ENCODE data around the gene CRACR2A. TPM values are rescaled to one million over a fixed set of nuclear protein-coding genes. Genes with fewer than 3 reads are reported as not detected.

The CRACR2A gene
- total RNA-seq, 1 donor: 16.3 TPM

GRCh38 chr12:3747543-3747942, 5.4 kb downstream of the CRACR2A start:
- no peaks in the 10 kb centered on the region for H3K9me3 ChIP-seq (ENCODE audit: low read depth, low read length)
- H3K4me3 ChIP-seq (ENCODE audit: insufficient read depth, low read length): no peak overlapping the region
- no peak overlapping the region for H2AFZ ChIP-seq (ENCODE audit: low read length)
- H3K79me2 ChIP-seq (ENCODE audit: insufficient read depth, low read length): peaks cover 34% of the 10 kb centered on the region
- no peak overlapping the region for H3K4me2 ChIP-seq (ENCODE audit: insufficient read depth, low read length)
- no peak for TF ChIP-seq CTCF (IDR thresholded peaks at IDR 0.05; ENCODE audit: extremely low read depth, low read depth, low read length)
- H4K20me1 ChIP-seq (ENCODE audit: insufficient read depth, low read length): peaks cover 2% of the 10 kb centered on the region
- DNase-seq (ENCODE audit: insufficient read length, low spot score, missing footprints): no peak
- peaks cover 28% of the 10 kb centered on the region for H3K4me1 ChIP-seq (ENCODE audit: insufficient read depth, low read length)
- H3K27ac ChIP-seq (ENCODE audit: low read depth, low read length): no peak overlapping the region
- no peaks in the 10 kb centered on the region for H3K36me3 ChIP-seq (ENCODE audit: insufficient read depth, low read length)
- H3K27me3 ChIP-seq (ENCODE audit: insufficient read depth, low read length): no peaks in the 10 kb centered on the region

- no peaks in the 10 kb centered on the region for H3K27me3 ChIP-seq (ENCODE audit: insufficient read depth, low read length)
- no peak overlapping the region for H2AFZ ChIP-seq (ENCODE audit: low read length)
- peaks cover 28% of the 10 kb centered on the region for H3K79me2 ChIP-seq (ENCODE audit: insufficient read depth, low read length)
- H3K4me3 ChIP-seq (ENCODE audit: insufficient read depth, low read length): no peak overlapping the region
- no peak overlapping the region for H3K4me2 ChIP-seq (ENCODE audit: insufficient read depth, low read length)
- peaks cover 20% of the 10 kb centered on the region for H3K4me1 ChIP-seq (ENCODE audit: insufficient read depth, low read length)
- peaks cover 2% of the 10 kb centered on the region for H4K20me1 ChIP-seq (ENCODE audit: insufficient read depth, low read length)
- DNase-seq (ENCODE audit: insufficient read length, low spot score, missing footprints): no peak
- no peak for TF ChIP-seq CTCF (IDR thresholded peaks at IDR 0.05; ENCODE audit: extremely low read depth, low read depth, low read length)
- no peak overlapping the region for H3K27ac ChIP-seq (ENCODE audit: low read depth, low read length)
- H3K9me3 ChIP-seq (ENCODE audit: low read depth, low read length): no peaks in the 10 kb centered on the region
- H3K36me3 ChIP-seq (ENCODE audit: insufficient read depth, low read length): no peaks in the 10 kb centered on the region
Observed at GRCh38 chr12:3746758-3747157, 6.2 kb downstream of the CRACR2A start.

GRCh38 chr12:3745152-3745551, 7.8 kb downstream of the CRACR2A start:
- H3K79me2 ChIP-seq (ENCODE audit: insufficient read depth, low read length): peaks cover 17% of the 10 kb centered on the region
- DNase-seq (ENCODE audit: insufficient read length, low spot score, missing footprints): peak; percentile 60
- no peaks in the 10 kb centered on the region for H3K9me3 ChIP-seq (ENCODE audit: low read depth, low read length)
- no peaks in the 10 kb centered on the region for H3K27me3 ChIP-seq (ENCODE audit: insufficient read depth, low read length)
- H3K27ac ChIP-seq (ENCODE audit: low read depth, low read length): no peak overlapping the region
- H3K36me3 ChIP-seq (ENCODE audit: insufficient read depth, low read length): no peaks in the 10 kb centered on the region
- H3K4me3 ChIP-seq (ENCODE audit: insufficient read depth, low read length): no peak overlapping the region
- H2AFZ ChIP-seq (ENCODE audit: low read length): peak overlapping the region; percentile 52
- H3K4me1 ChIP-seq (ENCODE audit: insufficient read depth, low read length): peaks cover 14% of the 10 kb centered on the region
- peaks cover 2% of the 10 kb centered on the region for H4K20me1 ChIP-seq (ENCODE audit: insufficient read depth, low read length)
- no peak overlapping the region for H3K4me2 ChIP-seq (ENCODE audit: insufficient read depth, low read length)
- no peak for TF ChIP-seq CTCF (IDR thresholded peaks at IDR 0.05; ENCODE audit: extremely low read depth, low read depth, low read length)

GRCh38 chr12:3744229-3744901, 8.5 kb downstream of the CRACR2A start:
- H3K4me1 ChIP-seq (ENCODE audit: insufficient read depth, low read length): peaks cover 14% of the 10 kb centered on the region
- DNase-seq (ENCODE audit: insufficient read length, low spot score, missing footprints): no peak
- H3K27me3 ChIP-seq (ENCODE audit: insufficient read depth, low read length): no peaks in the 10 kb centered on the region
- no peaks in the 10 kb centered on the region for H3K36me3 ChIP-seq (ENCODE audit: insufficient read depth, low read length)
- peaks cover 2% of the 10 kb centered on the region for H4K20me1 ChIP-seq (ENCODE audit: insufficient read depth, low read length)
- no peak overlapping the region for H2AFZ ChIP-seq (ENCODE audit: low read length)
- peak; percentile 19 for TF ChIP-seq CTCF (IDR thresholded peaks at IDR 0.05; ENCODE audit: extremely low read depth, low read depth, low read length)
- H3K9me3 ChIP-seq (ENCODE audit: low read depth, low read length): no peaks in the 10 kb centered on the region
- H3K27ac ChIP-seq (ENCODE audit: low read depth, low read length): no peak overlapping the region
- H3K79me2 ChIP-seq (ENCODE audit: insufficient read depth, low read length): peaks cover 17% of the 10 kb centered on the region
- no peak overlapping the region for H3K4me2 ChIP-seq (ENCODE audit: insufficient read depth, low read length)
- H3K4me3 ChIP-seq (ENCODE audit: insufficient read depth, low read length): no peak overlapping the region
